ENCODE measurements around the gene TAF4. TPM values are rescaled to one million over a fixed set of nuclear protein-coding genes. Genes with fewer than 3 reads are reported as not detected.
A peak's percentile ranks its signal among the peaks of the same experiment; 100 is the strongest.

TAF4 gene
- total and polyA plus RNA-seq, 8 donors, result 5.7 to 15.2 (median 8.4) TPM

GRCh38 chr20:61955668-61956395, 109.8 kb downstream of the TAF4 start:
- no peak for ATAC-seq
- DNase-seq, result no peak
- TF ChIP-seq, protein P1, sequence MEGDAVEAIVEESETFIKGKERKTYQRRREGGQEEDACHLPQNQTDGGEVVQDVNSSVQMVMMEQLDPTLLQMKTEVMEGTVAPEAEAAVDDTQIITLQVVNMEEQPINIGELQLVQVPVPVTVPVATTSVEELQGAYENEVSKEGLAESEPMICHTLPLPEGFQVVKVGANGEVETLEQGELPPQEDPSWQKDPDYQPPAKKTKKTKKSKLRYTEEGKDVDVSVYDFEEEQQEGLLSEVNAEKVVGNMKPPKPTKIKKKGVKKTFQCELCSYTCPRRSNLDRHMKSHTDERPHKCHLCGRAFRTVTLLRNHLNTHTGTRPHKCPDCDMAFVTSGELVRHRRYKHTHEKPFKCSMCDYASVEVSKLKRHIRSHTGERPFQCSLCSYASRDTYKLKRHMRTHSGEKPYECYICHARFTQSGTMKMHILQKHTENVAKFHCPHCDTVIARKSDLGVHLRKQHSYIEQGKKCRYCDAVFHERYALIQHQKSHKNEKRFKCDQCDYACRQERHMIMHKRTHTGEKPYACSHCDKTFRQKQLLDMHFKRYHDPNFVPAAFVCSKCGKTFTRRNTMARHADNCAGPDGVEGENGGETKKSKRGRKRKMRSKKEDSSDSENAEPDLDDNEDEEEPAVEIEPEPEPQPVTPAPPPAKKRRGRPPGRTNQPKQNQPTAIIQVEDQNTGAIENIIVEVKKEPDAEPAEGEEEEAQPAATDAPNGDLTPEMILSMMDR (IDR thresholded peaks at IDR 0.05), result no peak

GRCh38 chr20:61954276-61955021, 111.2 kb downstream of the TAF4 start:
- Histone ChIP-seq H3K36me3 (no peaks in the 10 kb centered on the region), H3K27ac (no peak overlapping the region), H3K27me3 (no peaks in the 10 kb centered on the region), H3K4me3 (no peak overlapping the region), H3K9me3 (no peaks in the 10 kb centered on the region), H3K4me1 (peaks cover 0 to 20% (median 13%) of the 10 kb centered on the region in 3 donors)
- no peak for ATAC-seq
- intact Hi-C loops (cut with DNase I), result no loop called here
- 53 to 64% methylated on average over 16 of the region's 16 CpGs for WGBS, 2 donors
- no peak for FAIRE-seq
- DNase-seq, result peak in 2 of 6 donors; percentile 8 to 66
- TF ChIP-seq, protein P1 (IDR thresholded peaks at IDR 0.05), result no peak

More at GRCh38 chr20:61955668-61956395, 109.8 kb downstream of the TAF4 start:
- no peak for FAIRE-seq
- Histone ChIP-seq H3K27ac (peak overlapping the region in 2 of 4 donors; percentile 4 to 44), H3K9me3 (no peaks in the 10 kb centered on the region), H3K4me1 (peaks cover 0 to 20% (median 13%) of the 10 kb centered on the region in 3 donors), H3K27me3 (no peaks in the 10 kb centered on the region), H3K36me3 (no peaks in the 10 kb centered on the region), H3K4me3 (no peak overlapping the region)
- WGBS, 2 donors, result 25 to 26% methylated on average over 6 of the region's 6 CpGs
- intact Hi-C loops (cut with DNase I), result no loop called here

- no peak for FAIRE-seq
These were observed 112.4 kb downstream of the TAF4 start for GRCh38 chr20:61953037-61954021.

More at GRCh38 chr20:61953037-61954021, 112.4 kb downstream of the TAF4 start:
- DNase-seq, result peak in 1 of 6 donors; percentile 4
- intact Hi-C loops (cut with DNase I), result no loop called here
- 90 to 93% methylated on average over 20 of the region's 20 CpGs for WGBS, 2 donors
- Histone ChIP-seq H3K4me1 (peaks cover 0 to 20% (median 13%) of the 10 kb centered on the region in 3 donors), H3K4me3 (no peak overlapping the region), H3K27me3 (no peaks in the 10 kb centered on the region), H3K9me3 (no peaks in the 10 kb centered on the region), H3K36me3 (no peaks in the 10 kb centered on the region), H3K27ac (no peak overlapping the region)
- TF ChIP-seq, protein P1 (IDR thresholded peaks at IDR 0.05), result no peak
- ATAC-seq, result no peak
